ENCODE measurements around the gene GRIA4. TPM values are rescaled to one million over a fixed set of nuclear protein-coding genes. Genes with fewer than 3 reads are reported as not detected.

GRIA4 gene
- total and polyA plus RNA-seq, 2 donors (not counting 1 experiment from before 2014, with no cell fraction given) = not detected

DNA sequence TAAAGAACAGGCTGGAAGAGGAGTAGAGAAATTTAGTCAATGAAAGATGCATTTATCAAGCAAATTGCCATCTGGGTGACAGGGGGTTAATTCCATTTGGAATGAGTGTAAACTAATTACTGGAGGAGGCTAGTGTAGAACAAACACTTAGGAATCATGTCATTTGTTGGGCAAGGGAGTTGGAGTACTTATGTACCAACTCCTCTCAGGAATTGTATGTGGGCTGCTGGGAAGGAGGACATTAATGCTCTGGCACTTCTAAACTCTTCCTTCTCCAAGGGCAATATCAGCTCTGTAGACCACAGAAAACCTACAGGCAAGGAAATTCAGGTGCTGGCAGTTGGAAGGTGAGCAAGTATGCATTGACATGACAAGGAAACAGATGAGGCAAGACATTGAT, 271.2 kb downstream of the GRIA4 start:
- H3K27ac Mint-ChIP-seq = no peak overlapping the region
- Histone ChIP-seq H4K20me1 (ENCODE audit: control insufficient read depth, insufficient read depth, low read length, poor library complexity, severe bottlenecking) (no peaks in the 10 kb centered on the region), H3K9ac (ENCODE audit: low read length) (no peak overlapping the region), H3K4me1 (ENCODE audit: control insufficient read depth in 2 of 2, insufficient read depth in 2 of 2, low read length in 2 of 2) (no peaks in the 10 kb centered on the region), H3K4me3 (ENCODE audit: control extremely low read depth in 1 of 5, extremely low read depth in 1 of 5, insufficient read depth in 1 of 5, low read depth in 2 of 5, low read length in 4 of 5) (no peak overlapping the region), H3K27ac (ENCODE audit: low read length in 2 of 2) (no peak overlapping the region), H3K79me2 (ENCODE audit: control insufficient read depth, insufficient read depth, low read length) (no peaks in the 10 kb centered on the region), H3K9me3 (ENCODE audit: control extremely low read depth in 1 of 3, control insufficient read depth in 2 of 3, insufficient read depth in 1 of 3, low read length in 2 of 3) (no peaks in the 10 kb centered on the region), H3K36me3 (replicated peaks in 1 of 2; ENCODE audit: control extremely low read depth in 1 of 2, control insufficient read depth in 1 of 2, extremely low read depth in 1 of 2, insufficient read depth in 2 of 2, low read length in 1 of 2) (no peaks in the 10 kb centered on the region), H3K4me2 (replicated peaks; ENCODE audit: low read depth, low read length, poor library complexity, severe bottlenecking) (no peak overlapping the region), H3K27me3 (replicated peaks in 1 of 4; ENCODE audit: control extremely low read depth in 1 of 4, control insufficient read depth in 3 of 4, insufficient read depth in 4 of 4, low read length in 3 of 4) (no peaks in the 10 kb centered on the region), H2AFZ (ENCODE audit: insufficient read depth, low read depth, low read length, poor library complexity, severe bottlenecking) (no peak overlapping the region)
- CTCF ChIA-PET = no interaction called here
- intact Hi-C loops (cut with micrococcal nuclease) = no loop called here
- DNase-seq = no peak
- TF ChIP-seq, protein P1, sequence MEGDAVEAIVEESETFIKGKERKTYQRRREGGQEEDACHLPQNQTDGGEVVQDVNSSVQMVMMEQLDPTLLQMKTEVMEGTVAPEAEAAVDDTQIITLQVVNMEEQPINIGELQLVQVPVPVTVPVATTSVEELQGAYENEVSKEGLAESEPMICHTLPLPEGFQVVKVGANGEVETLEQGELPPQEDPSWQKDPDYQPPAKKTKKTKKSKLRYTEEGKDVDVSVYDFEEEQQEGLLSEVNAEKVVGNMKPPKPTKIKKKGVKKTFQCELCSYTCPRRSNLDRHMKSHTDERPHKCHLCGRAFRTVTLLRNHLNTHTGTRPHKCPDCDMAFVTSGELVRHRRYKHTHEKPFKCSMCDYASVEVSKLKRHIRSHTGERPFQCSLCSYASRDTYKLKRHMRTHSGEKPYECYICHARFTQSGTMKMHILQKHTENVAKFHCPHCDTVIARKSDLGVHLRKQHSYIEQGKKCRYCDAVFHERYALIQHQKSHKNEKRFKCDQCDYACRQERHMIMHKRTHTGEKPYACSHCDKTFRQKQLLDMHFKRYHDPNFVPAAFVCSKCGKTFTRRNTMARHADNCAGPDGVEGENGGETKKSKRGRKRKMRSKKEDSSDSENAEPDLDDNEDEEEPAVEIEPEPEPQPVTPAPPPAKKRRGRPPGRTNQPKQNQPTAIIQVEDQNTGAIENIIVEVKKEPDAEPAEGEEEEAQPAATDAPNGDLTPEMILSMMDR (IDR thresholded peaks at IDR 0.05) = no peak
- TF ChIP-seq EZH2 (IDR thresholded peaks at IDR 0.05; ENCODE audit: borderline replicate concordance, insufficient read depth, low read depth, low read length, poor library complexity, severe bottlenecking) = no peak
- no peaks in the 10 kb centered on the region for H3K9me3 Mint-ChIP-seq (ENCODE audit: insufficient read depth)
- ATAC-seq (ENCODE audit: low read depth) = no peak
- POLR2A ChIA-PET = no interaction called here
- H3K27me3 Mint-ChIP-seq = no peaks in the 10 kb centered on the region
- no peak overlapping the region for H3K4me3 Mint-ChIP-seq
- H3K4me1 Mint-ChIP-seq = no peaks in the 10 kb centered on the region

DNA sequence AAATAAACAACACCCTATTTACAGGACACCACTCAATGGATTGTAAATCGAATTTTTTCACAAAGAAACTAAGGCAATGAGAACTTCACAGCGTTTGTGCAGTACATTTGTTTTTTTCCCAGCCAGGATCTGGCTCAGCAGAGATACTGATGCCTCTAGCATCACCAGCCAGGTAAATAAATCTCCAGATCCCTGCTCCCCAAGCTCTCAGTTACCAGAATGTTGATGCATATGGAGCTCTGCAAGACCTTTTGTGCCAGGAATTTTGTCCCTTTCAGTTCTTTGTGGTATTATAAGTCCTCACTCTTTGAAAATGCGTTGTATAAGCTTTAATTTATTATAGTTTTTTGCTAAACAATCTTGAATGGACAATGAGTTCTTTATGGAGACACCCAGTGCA, 274.6 kb downstream of the GRIA4 start:
- no peaks in the 10 kb centered on the region for H3K79me2 ChIP-seq (ENCODE audit: control insufficient read depth, insufficient read depth, low read length)
- ChIA-PET POLR2A (no interaction called here), CTCF (no interaction called here)
- H3K9me3 ChIP-seq (ENCODE audit: control extremely low read depth in 1 of 3, control insufficient read depth in 2 of 3, insufficient read depth in 1 of 3, low read length in 2 of 3) = no peaks in the 10 kb centered on the region
- no peak overlapping the region for H2AFZ ChIP-seq (ENCODE audit: insufficient read depth, low read depth, low read length, poor library complexity, severe bottlenecking)
- Mint-ChIP-seq H3K4me1 (no peaks in the 10 kb centered on the region), H3K4me3 (no peak overlapping the region), H3K9me3 (ENCODE audit: insufficient read depth) (no peaks in the 10 kb centered on the region), H3K27ac (no peak overlapping the region), H3K27me3 (no peaks in the 10 kb centered on the region)
- H3K36me3 ChIP-seq (replicated peaks in 1 of 2; ENCODE audit: control extremely low read depth in 1 of 2, control insufficient read depth in 1 of 2, extremely low read depth in 1 of 2, insufficient read depth in 2 of 2, low read length in 1 of 2) = no peaks in the 10 kb centered on the region
- intact Hi-C loops (cut with micrococcal nuclease) = no loop called here
- no peak overlapping the region for H3K4me3 ChIP-seq (ENCODE audit: control extremely low read depth in 1 of 5, extremely low read depth in 1 of 5, insufficient read depth in 1 of 5, low read depth in 2 of 5, low read length in 4 of 5)
- ATAC-seq (ENCODE audit: low read depth) = no peak
- H3K4me2 ChIP-seq (replicated peaks; ENCODE audit: low read depth, low read length, poor library complexity, severe bottlenecking) = no peak overlapping the region
- no peak overlapping the region for H3K9ac ChIP-seq (ENCODE audit: low read length)
- no peaks in the 10 kb centered on the region for H3K4me1 ChIP-seq (ENCODE audit: control insufficient read depth in 2 of 2, insufficient read depth in 2 of 2, low read length in 2 of 2)
- H3K27me3 ChIP-seq (replicated peaks in 1 of 4; ENCODE audit: control extremely low read depth in 1 of 4, control insufficient read depth in 3 of 4, insufficient read depth in 4 of 4, low read length in 3 of 4) = no peaks in the 10 kb centered on the region
- H3K27ac ChIP-seq (ENCODE audit: low read length in 2 of 2) = no peak overlapping the region
- H4K20me1 ChIP-seq (ENCODE audit: control insufficient read depth, insufficient read depth, low read length, poor library complexity, severe bottlenecking) = no peaks in the 10 kb centered on the region
- 53% methylated on average over 2 of the region's 3 CpGs for WGBS (ENCODE audit: insufficient coverage)
- TF ChIP-seq EZH2 (IDR thresholded peaks at IDR 0.05; ENCODE audit: borderline replicate concordance, insufficient read depth, low read depth, low read length, poor library complexity, severe bottlenecking) = no peak
- TF ChIP-seq, protein P1 (IDR thresholded peaks at IDR 0.05) = no peak
- DNase-seq = no peak

Measured in B cell (primary cell).